HT-29 (cell line): Measurements from ENCODE around the gene SKA1. TPM values are rescaled to one million over a fixed set of nuclear protein-coding genes. Genes with fewer than 3 reads are reported as not detected.

Experiments used
- DNase-seq: peaks from one replicate; pipeline ENCODE4 v3.0.0-alpha.2; 2015; ENCODE audit warnings: low spot score
- total RNA-seq: library from RNA; depleted of rRNA; stranded (reverse); fragments of >200 nt; shearing (Covaris generic); gene quantifications from 2 replicates; pipeline ENCODE4 v1.2.3, GENCODE V29; 2014; rRNA removed

SKA1 gene
- 7.7 and 9.4 TPM in 2 replicates for total RNA-seq

GRCh38 chr18:50374753-50375391, at the start of gene SKA1:
Gene SKA1 (plus strand): TSS chr18:50375046. CDS start chr18:50375831, 785 bp downstream.
- DNase-seq, result peak; percentile 92

GRCh38 chr18:50327983-50328382, 46.9 kb upstream of the SKA1 start:
- DNase-seq, result no peak

- DNase-seq, result no peak
Measured at GRCh38 chr18:50330176-50330575, 44.7 kb upstream of the SKA1 start.

GRCh38 chr18:50331691-50332090, 43.2 kb upstream of the SKA1 start:
- no peak for DNase-seq

GRCh38 chr18:50334546-50335152, 40.2 kb upstream of the SKA1 start:
- no peak for DNase-seq

GRCh38 chr18:50338122-50338521, 36.7 kb upstream of the SKA1 start:
- no peak for DNase-seq

- DNase-seq, result no peak
Measured at GRCh38 chr18:50338715-50339114, 36.1 kb upstream of the SKA1 start.

GRCh38 chr18:50340078-50340477, 34.8 kb upstream of the SKA1 start:
- DNase-seq, result no peak

- DNase-seq, result no peak
Measured at GRCh38 chr18:50341443-50341842, 33.4 kb upstream of the SKA1 start.

GRCh38 chr18:50350699-50351098, 24.1 kb upstream of the SKA1 start:
- no peak for DNase-seq

- DNase-seq, result no peak
Measured at GRCh38 chr18:50356036-50356945, 18.6 kb upstream of the SKA1 start.

- no peak for DNase-seq
Measured at GRCh38 chr18:50358844-50359243, 16.0 kb upstream of the SKA1 start.

GRCh38 chr18:50359806-50360205, 15.0 kb upstream of the SKA1 start:
- DNase-seq, result no peak

- no peak for DNase-seq
Measured at GRCh38 chr18:50360611-50361010, 14.2 kb upstream of the SKA1 start.

- DNase-seq, result no peak
Measured at GRCh38 chr18:50369672-50370071, 5.2 kb upstream of the SKA1 start.

- no peak for DNase-seq
Measured at GRCh38 chr18:50372743-50373142, 2.1 kb upstream of the SKA1 start.

- DNase-seq, result no peak
Measured at GRCh38 chr18:50373561-50374219, 1.2 kb upstream of the SKA1 start.

- DNase-seq, result no peak
Measured at GRCh38 chr18:50374220-50374752, 560 bp upstream of the SKA1 start.

- DNase-seq, result no peak
Measured at GRCh38 chr18:50377061-50377798, 2.4 kb downstream of the SKA1 start.

- DNase-seq, result no peak
Measured at GRCh38 chr18:50388988-50389387, 14.1 kb downstream of the SKA1 start.

GRCh38 chr18:50393802-50394201, 19.0 kb downstream of the SKA1 start:
- DNase-seq, result no peak
